Breast epithelium (tissue), 4 donors: Measurements from ENCODE around the gene PORCN. TPM values are rescaled to one million over a fixed set of nuclear protein-coding genes. Genes with fewer than 3 reads are reported as not detected.

Source experiments
- DNase-seq, 2 donors: peaks; one replicate each; pipeline ENCODE4 v3.0.0-alpha.2; 2019; ENCODE audit warnings: low spot score in 2 of 2
- H3K27ac ChIP-seq, 2 donors: fragments of 200-600 bp; sonication (generic) in 1 of 2; one replicate each; pipeline ENCODE4 v1.5.1; 2016 to 2019; ENCODE audit warnings: mild to moderate bottlenecking in 1 of 2
- H3K27me3 ChIP-seq, 2 donors: fragments of 200-600 bp; sonication (generic) in 1 of 2; one replicate each; pipeline versions ENCODE4 v1.5.1 to v1.6.0; 2017 to 2019; ENCODE audit warnings: control low read depth in 1 of 2, mild to moderate bottlenecking in 1 of 2
- H3K36me3 ChIP-seq: fragments of 200-600 bp; one replicate; pipeline ENCODE4 v1.5.1; 2019
- H3K4me1 ChIP-seq, 2 donors: fragments of 200-600 bp; sonication (generic); one replicate each; pipeline ENCODE4 v1.5.1; 2016 to 2019; ENCODE audit warnings: control low read depth in 1 of 2
- H3K4me3 ChIP-seq, 3 donors: fragments of 200-600 bp; sonication (generic); 1 replicate in 2 of 3; 2 replicates in 1 of 3; pipeline ENCODE4 v1.5.1; 2016 to 2019; ENCODE audit warnings: mild to moderate bottlenecking in 3 of 3, moderate library complexity in 2 of 3
- H3K9me3 ChIP-seq, 2 donors: fragments of 200-600 bp; sonication (generic) in 1 of 2; one replicate each; pipeline ENCODE4 v1.5.1; 2016 to 2019; ENCODE audit warnings: control low read depth in 1 of 2
- CTCF ChIP-seq, 3 donors: fragments of 450-650 bp; IDR thresholded peaks; one replicate each; pipeline ENCODE4 v1.5.1; 2016 to 2017; ENCODE audit warnings: antibody characterized with exemption in 3 of 3, mild to moderate bottlenecking in 3 of 3, moderate library complexity in 3 of 3
- POLR2A ChIP-seq: fragments of 450-650 bp; IDR thresholded peaks from one replicate; pipeline ENCODE4 v1.6.1; 2016; ENCODE audit warnings: antibody characterized with exemption, mild to moderate bottlenecking, moderate library complexity
- POLR2AphosphoS5 ChIP-seq, 3 donors: sonication (generic); formaldehyde crosslinking; IDR thresholded peaks; one replicate each; pipeline ENCODE4 v1.6.1; 2017; ENCODE audit warnings: antibody characterized with exemption in 3 of 3
- intact Hi-C: fragments of 100-400 bp; cut with DNase I; formaldehyde crosslinking; loops from one replicate; pipeline ENCODE4 v1.15.1; 2023; ENCODE audit warnings: low total_unique reads
- total RNA-seq, 3 donors: library from RNA; depleted of rRNA; stranded (reverse); fragments of >200 nt; gene quantifications; one replicate each; pipeline ENCODE4 v1.1.0, GENCODE V29; 2016

Gene PORCN
- total RNA-seq, 3 donors from 2014 or later = 12.1 to 22.1 (median 17.0) TPM

GRCh38 chrX:48465336-48465933, 43.4 kb upstream of the PORCN start:
- Histone ChIP-seq H3K9me3 (no peaks in the 10 kb centered on the region), H3K4me3 (no peak overlapping the region), H3K36me3 (no peaks in the 10 kb centered on the region), H3K27me3 (peaks cover 0 to 73% of the 10 kb centered on the region in 2 donors), H3K27ac (peak overlapping the region in 1 of 2 donors; percentile 52), H3K4me1 (no peaks in the 10 kb centered on the region)
- TF ChIP-seq POLR2AphosphoS5 (IDR thresholded peaks at IDR 0.05) (no peak), POLR2A (no peak), CTCF (IDR thresholded peaks at IDR 0.05) (no peak)
- DNase-seq = no peak
- intact Hi-C loops = no loop called here

- Histone ChIP-seq H3K27ac (no peak overlapping the region), H3K9me3 (no peaks in the 10 kb centered on the region), H3K27me3 (peaks cover 0 to 66% of the 10 kb centered on the region in 2 donors), H3K4me3 (no peak overlapping the region), H3K4me1 (no peaks in the 10 kb centered on the region), H3K36me3 (no peaks in the 10 kb centered on the region)
- DNase-seq = no peak
- intact Hi-C loops = no loop called here
- TF ChIP-seq POLR2A = no peak
- TF ChIP-seq POLR2AphosphoS5 (IDR thresholded peaks at IDR 0.05) = no peak
- TF ChIP-seq CTCF (IDR thresholded peaks at IDR 0.05) = no peak
Measured at GRCh38 chrX:48466696-48467095, 42.1 kb upstream of the PORCN start.

DNA sequence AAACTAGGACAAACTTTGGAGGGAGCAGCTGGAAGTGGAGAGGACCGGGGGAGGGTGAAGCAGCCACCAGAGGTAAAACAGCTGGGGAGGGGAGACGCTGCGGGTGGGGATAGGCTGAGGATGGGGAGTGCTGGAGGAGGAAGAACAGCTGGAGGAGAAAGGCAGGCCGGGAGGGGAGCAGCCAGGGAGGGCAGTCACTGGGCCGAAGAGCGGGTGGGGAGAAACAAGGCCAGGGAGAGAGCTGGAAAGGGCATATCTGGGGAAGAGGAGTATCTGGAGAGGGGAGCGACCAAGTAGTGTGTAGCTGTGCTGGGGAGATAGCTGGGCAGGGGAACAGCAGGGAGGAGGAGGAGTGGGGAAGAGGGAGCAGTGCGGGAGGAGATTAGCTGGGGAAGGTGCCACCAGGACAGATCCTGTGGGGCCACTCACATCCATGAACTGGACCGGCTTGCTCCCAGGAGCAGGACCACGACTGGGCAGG, 41.5 kb upstream of the PORCN start:
- TF ChIP-seq CTCF (IDR thresholded peaks at IDR 0.05) (no peak), POLR2A (no peak), POLR2AphosphoS5 (IDR thresholded peaks at IDR 0.05) (no peak)
- H3K4me1 ChIP-seq = no peaks in the 10 kb centered on the region
- H3K9me3 ChIP-seq = no peaks in the 10 kb centered on the region
- H3K27me3 ChIP-seq = peaks cover 0 to 60% of the 10 kb centered on the region in 2 donors
- H3K27ac ChIP-seq = no peak overlapping the region
- intact Hi-C loops = no loop called here
- DNase-seq = no peak
- no peaks in the 10 kb centered on the region for H3K36me3 ChIP-seq
- H3K4me3 ChIP-seq = peak overlapping the region in 1 of 3 donors; percentile 53

DNA sequence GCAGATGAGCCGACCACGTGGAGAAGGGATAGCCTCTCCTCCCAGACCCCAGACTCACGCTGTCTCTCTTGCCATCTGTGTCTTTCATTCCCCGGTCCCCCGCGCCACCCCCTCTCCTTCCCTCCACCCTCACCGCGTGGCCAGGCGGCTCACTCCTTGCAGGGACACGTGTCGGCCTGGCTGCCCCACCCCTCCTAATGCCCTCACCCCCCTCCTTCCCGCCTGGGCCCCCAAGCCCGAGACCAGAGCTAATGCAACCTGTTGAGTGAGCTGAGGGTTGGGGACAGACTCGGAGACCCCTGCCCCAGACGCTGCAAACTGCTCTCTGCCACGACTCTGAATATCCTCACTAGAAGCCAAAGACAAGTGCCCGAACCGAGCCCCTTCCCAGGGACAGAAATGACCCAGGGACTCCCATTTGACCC, 40.5 kb upstream of the PORCN start:
- no peaks in the 10 kb centered on the region for H3K4me1 ChIP-seq
- peak overlapping the region; percentile 28 to 53 (median 30) for H3K4me3 ChIP-seq
- H3K36me3 ChIP-seq = no peaks in the 10 kb centered on the region
- TF ChIP-seq POLR2AphosphoS5 (IDR thresholded peaks at IDR 0.05) = no peak
- TF ChIP-seq POLR2A = no peak
- no peak for TF ChIP-seq CTCF (IDR thresholded peaks at IDR 0.05)
- intact Hi-C loops = no loop called here
- no peak overlapping the region for H3K27ac ChIP-seq
- H3K27me3 ChIP-seq = peaks cover 0 to 51% of the 10 kb centered on the region in 2 donors
- DNase-seq = no peak
- no peaks in the 10 kb centered on the region for H3K9me3 ChIP-seq
